ENCODE measurements around the gene CARD8.
"Not testable (repeated sequence)": the region's sequence is repeated elsewhere in the genome, so short reads cannot be mapped to it uniquely, and the experiment has no call there.

The CARD8 gene

DNA sequence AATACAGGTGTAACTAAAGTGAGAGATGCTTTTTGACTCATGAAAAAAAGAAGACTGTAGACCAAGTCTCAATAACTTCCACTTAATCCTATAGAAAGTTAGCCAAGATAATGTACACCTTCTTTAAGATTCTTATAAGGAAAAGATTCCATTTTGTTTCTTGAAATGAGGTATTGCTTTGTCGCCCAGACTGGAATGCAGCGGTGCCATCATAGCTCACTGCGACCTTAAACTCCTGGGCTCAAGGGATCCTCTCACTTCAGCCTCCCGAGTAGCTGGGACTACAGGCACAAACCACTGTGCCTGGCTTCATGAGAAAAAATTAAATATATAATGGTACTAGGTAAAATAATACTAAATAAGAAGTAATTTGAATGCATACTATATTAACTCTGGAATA is 3.3 kb upstream of the CARD8 start:
- DNase-seq = not testable (repeated sequence)

DNA sequence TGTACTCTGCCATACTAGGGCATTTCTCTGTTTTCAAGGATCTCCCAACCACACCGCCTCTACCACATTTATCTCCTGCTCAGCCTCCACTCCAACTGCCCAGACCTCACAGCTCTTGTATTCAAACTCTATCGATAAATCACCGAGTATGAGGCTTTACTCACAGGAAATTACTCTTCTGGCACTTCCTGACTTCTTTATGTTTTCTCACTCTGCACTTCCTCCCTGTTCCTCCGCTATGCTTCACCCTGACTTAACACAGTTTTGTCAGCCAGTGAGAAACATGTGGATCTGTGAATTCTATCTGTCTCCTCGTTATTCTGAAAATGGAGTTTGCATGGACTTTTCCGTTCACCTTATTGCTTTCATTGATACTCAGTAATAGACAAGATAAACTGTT is 2.6 kb upstream of the CARD8 start:
- no peak for DNase-seq

DNA sequence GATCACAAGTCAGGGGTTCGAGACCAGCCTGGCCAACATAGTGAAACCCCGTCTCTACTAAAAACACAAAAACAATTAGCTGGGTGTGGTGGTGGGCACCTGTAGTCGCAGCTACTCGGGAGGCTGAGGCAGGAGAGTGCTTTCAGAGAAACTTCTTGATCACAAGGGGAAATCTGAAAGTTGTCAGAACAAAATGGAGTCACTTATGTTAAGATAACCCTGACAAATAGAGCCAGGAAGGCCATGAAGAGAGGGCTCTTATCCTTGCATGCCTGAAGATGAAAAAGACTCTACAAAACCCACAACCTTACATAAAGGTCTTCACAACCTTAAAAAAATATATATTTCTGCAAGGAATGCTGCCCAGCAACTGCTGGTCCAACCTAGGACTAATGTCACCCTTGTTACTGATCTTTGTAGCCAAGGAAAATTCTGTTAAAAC is 1.2 kb downstream of the CARD8 start:
- DNase-seq = no peak

DNA sequence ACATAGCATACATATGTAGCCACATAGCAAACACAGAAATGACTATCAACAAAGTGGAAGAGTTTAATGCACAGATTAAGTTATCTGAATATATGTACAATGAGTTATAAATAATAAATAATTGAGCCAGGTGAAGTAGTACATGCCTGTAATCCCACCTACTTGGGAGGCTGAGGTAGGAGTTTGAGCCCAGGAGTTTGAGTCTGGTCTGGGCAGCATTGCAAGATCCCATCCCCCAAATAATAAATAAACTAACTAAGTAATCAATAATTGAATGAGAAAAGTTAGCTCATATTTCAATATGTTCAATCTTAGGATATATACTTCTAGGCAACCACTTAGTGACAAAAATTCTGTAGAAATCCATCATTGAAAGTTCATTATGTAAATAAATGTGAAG is 1.7 kb downstream of the CARD8 start:
- DNase-seq = no peak

DNA sequence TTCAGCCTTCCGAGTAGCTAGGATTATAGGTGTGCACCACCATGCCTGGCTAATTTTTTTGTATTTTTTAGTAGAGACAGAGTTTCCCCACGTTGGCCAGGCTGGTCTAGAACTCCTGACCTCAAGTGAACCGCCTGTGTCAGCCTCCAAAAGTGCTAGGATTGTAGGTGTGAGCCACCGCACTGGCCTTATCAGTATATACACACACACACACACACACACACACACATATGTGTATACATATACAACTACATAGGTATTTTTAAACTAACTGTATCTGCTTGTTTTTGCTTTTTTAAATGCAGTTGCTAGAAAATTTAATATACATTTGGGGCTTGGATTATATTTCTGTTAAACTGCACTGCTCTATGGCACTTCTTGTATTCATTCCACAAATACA is 3.1 kb downstream of the CARD8 start:
- DNase-seq = no peak

DNA sequence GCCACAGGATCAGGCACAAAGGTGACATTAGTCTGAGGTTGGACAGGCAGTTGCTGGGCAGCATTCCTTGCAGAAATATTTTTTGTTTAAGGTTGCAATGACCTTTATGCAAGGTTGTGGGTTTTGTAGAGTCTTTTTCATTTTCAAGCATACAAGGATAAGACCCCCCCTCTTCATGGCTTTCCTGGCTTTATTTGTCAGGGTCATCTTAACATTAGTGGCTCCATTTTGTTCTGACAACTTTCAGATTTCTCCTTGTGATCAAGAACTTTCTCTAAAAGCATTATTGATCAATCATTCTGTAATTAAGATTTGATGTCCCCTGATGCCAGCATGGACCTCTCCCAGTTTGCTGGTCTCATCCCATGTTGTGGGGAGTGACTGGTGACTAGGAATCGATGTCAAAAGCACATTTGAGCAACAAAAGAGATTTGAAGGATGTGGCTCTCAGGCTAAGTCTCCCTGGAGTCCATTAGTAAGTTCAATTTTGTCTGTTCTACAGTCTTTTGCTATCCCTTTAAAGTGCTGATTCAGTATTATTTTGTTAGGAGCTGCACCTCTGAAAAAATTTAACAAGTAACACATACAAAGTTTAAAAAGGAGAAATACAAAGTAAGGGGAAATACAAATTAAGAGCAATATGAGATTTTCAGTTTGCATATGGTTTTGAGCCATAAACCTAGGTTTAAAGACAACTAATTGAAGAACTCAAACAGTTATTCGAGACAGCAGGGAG is 5.3 kb downstream of the CARD8 start:
- DNase-seq = no peak

DNA sequence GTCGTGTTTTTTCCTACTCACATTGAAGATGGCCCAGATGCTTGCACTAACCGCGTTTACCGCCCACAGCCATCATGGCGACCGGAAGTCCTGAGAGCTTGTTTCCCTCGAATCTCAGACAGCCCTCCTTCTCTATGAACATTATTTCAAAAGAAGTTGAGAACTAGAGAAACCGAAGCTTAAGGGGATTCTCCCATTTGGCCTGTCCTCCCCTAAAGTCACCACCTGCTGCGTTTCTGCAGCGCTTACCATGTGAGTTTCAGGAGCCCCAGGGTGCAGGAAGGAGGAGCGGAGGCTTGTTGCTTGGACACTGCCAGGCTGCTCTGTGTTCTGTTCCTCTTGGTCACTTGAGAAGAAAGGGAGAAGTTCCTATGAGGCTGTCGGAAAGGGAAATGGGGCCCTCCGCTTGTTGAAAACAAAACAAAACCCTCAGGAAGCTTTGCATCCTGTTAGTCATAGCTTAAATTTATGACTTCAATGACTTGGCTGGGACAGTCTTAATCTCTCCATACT is 6.2 kb downstream of the CARD8 start:
- no peak for DNase-seq

DNA sequence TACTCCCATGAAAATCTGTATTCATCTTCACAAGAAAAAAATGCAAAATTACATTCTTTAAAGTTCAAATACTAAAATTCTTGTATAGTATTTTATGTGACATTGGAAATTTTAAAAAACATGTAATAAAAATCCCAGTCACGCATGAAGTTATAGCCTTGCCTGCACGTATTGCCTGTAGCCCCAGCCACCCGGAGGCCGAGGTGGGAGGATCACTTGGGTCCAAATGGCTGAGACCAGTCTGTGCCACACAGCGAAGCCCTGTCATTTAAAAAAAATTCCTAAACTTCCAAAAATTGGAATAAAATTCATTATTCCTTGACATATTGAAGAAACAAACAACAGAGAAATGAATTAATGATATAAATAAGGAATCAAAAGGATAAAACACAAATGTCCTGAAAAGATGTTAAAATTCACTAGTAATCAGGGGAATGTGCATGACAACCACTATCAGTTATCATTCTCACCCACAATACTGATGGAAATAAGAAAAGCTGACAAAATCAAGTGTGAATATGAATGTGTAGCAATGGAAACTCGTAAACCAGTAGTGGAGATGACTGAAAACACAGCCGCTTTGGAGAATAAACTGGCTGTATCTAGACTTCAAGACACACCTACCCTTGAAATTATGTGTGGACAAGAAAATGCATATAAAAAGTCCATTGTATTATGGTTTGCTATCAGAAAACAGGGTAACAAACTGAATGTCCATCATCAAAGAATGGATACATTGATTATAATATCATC is 7.5 kb downstream of the CARD8 start:
- DNase-seq = no peak

DNA sequence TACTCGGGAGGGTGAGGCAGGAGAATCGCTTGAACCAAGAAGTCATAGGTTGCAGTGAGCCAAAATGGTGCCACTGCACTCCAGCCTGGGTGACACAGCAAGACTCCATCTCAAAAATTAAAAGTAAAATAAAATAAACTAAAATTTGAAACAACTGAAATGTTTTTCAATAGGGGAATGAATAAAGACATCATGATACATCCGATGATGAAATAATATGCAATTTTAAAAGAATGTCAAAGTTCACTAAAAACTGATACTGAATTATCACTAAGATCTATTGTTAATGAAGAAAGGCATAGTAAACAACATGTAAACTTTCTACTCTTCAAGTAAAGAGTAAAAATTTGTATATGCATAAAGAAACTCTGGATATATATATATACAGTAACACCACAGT is 8.5 kb downstream of the CARD8 start:
- DNase-seq = no peak

DNA sequence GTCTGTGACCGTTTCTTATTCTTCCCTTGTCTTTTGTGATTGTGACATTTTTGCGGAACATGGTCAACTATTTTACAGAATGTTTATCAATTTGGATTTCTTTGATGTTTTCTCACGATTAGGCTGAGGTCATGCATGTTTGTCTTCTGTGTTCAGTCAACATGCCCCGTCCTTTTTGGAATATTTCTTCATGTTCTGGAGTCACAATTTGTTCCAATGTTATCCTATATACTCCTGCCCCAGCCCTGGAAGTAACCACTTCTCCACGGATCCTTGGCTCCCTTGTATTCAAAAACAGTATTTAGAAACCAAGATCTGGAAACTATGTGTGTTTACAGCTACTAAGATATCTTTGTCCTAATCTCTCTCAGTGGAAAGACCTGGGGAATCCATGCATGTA is 9.6 kb downstream of the CARD8 start:
- no peak for DNase-seq

DNA sequence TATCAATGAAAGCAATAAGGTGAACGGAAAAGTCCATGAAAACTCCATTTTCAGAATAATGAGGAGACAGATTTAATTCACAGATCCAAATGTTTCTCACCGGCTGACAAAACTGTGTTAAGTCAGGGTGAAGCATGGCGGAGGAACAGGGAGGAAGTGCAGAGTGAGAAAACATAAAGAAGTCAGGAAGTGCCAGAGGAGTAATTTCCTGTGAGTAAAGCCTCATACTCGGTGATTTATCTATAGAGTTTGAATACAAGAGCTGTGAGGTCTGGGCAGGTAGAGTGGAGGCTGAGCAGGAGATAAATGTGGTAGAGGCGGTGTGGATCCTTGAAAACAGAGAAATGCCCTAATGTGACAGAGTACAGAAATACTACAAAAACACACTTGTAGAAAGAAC is 11.4 kb downstream of the CARD8 start:
- no peak for DNase-seq

DNA sequence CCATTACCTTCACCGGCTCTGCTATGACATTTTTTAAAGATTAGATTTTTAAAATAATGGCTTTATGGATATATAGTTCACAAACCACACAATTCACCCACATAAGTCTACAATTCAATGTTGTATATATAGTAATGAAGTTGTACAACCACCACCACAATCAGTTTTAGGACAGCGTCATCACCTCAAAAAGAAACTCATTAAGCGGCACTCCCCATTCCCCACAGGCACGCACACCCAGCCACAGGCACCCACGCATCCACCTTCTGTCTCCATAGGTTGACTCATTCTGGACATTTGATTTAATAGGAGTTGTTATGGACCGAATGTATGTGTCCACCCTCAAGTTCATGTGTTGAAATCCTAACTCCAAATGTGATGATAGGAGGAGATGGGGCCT is 13.9 kb downstream of the CARD8 start:
- not testable (repeated sequence) for DNase-seq

DNA sequence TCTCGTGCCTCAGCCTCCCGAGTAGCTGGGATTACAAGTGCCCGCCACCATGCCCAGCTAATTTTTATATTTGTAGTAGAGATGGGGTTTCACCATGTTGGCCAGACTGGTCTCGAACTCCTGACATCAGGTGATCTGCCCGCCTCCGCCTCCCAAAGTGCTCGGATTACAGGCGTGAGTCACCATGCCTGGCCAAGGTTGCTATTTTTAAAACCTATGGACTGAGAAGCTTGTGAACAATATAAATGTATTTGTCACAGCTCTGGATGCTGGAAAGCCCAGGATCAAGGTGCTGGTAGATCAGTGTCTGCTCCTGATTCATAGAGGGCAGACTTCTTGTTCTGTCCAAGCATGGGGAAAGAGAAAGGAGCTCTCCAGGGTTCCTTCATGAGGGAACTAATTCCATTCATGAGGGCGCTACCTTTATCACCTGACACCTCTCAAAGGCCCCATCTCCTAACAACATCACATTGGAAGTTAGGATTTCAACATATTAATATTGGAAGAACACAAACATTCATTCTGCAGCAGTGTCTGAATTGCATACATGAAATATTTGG is 16.1 kb downstream of the CARD8 start:
- no peak for DNase-seq

DNA sequence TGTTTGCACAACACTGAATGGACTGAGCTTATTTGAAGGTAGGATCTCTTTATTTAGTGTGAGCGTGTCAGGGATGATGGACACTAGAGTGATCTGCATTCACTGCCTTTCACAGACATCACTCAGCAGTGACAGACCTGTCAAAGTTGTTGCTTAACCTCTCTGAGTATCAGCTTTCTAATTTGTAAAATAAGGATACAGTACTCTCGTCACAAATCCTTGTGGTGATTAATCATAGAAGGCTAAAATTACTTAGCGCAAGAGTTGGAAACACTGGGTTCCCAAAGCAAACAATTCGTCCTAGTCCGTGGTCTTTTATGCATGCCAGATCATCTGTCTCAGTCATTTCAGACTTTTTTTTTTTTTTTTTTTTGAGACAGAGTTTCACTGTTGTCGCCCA is 16.6 kb downstream of the CARD8 start:
- DNase-seq = no peak

DNA sequence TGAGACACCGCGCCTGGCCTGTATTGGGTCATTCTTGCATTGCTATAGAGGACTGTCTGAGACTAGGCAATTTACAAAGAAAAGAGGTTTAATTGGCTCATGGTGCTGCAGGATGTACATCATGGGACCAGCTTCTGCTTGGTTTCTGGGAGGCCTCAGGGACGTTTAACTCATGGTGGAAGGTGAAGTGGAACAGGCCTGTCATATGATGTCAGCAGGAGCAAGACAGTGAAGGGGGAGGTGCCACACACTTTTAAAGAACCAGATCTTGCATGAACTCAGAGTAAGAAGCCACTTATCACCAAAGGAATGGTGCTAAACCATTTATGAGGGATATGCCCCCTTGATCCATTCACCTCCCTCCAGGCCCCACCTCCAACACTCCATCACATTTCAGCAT is 18.7 kb downstream of the CARD8 start:
- DNase-seq = no peak

DNA sequence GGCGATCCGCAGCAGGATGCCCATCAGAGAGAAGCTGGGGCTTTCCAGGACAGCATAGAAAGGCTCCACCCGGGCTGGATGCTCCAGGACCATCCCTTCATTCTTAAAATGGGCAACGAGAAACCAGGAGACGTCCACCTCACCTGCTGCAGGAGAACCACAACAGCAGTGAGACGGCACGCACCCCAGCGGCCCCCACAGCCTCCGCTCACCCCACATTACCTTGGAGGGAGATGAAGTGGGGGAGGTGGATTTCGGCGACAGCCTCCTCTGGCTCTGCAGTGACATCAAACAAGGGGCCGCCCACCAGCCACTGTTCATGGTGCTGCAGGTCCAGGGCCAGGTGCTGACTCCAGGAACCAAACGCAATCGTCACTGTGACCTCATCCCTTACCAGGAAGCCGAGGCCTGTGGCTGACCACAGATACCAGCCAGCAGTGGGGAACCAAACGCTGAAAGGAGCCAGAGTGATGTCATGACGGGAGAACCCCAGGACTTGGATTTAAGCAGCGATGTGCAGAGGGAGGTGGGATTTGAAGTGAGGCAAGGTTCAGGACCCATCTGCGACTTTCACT is 25.1 kb downstream of the CARD8 start:
- DNase-seq = no peak

DNA sequence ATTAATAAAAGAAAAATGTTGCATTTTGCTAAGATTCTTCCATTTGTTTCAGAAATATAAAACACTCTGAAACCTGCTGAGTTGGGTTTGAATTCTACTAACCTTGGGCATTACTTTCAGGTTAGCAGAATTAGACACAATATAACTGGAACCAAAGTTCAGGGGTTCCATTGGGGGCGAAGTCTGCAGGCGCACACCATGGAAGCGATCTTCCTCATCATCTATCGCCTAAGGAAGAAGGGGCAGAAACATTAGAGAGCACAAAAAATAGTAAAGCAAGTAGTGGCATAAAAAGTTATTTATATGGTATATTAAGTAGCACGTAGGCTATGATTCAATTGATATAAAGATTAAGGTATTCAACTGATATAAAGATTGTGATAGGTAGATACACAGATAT is 34.1 kb downstream of the CARD8 start:
- no peak for DNase-seq

DNA sequence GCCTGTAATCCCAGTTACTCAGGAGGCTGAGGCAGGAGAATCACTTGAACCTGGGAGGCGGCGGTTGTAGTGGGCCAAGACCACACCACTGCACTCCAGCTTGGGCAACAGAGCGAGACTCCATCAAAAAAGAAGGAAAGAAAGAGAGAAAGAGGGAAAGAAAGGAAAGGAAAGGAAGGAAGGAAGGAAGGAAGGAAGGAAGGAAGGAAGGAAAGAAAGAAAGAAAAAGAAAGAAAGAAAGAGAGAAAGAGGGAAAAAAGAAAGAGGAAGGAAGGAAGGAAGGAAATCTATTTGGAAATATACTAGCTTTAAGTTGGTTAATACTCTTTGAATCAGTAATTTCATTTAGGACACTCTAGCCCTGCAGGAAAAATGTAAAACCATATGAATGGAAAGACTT is 34.9 kb downstream of the CARD8 start:
- DNase-seq = not testable (repeated sequence)

DNA sequence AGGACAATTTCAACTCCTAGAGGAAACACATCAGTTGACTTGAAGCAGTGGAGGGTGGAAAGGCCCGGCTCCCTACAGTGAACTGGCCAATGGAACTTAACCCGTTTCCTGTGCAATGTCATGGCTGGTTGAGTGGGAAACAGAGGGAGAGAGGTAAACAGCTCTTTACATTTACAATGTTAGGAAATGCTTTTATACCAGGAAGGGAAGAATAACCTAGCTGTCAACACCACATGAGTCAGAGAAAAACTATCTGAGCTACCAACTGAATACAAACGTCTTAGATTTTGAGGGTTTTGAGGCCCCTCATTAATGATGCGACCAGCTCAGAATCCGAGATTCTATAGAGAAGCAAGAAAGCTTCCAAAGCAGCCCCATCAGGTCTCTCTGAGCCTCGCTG is 36.7 kb downstream of the CARD8 start:
- no peak for DNase-seq

DNA sequence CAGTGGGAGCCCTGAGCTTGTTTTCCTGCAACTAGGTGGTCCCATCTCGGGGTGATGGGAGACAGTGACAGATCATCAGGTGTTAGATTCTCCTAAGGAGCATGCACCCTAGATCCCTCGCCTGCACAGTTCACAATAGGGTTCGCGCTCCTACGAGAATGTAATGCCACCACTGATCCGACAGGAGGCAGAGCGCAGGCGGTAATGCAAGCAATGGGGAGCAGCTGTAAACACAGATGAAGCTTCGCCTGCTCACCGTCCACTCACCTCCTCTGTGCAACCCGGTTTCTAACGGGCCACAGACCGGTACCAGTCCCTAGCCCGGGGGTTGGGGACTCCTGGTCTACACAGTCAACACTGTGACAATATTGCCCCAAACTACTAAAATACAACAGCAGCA is 38.8 kb downstream of the CARD8 start:
- no peak for DNase-seq

DNA sequence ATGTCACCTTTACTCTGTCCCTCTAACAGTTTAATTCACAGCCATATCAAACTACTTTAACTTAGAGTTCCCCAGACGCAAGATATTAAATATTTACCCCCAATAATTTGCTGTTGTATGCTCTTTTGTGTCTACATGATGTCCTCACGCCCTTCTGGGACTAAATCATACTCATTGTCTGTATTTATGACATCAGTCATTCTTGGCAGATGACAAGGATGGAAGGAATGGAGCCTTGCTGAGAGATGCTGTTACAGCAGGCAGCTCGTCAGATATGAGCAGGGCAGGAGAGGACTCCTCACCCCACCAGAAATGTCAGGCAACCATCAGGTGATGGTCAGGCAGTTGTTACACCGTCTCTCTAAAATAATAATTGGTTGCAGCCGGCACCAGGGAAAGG is 41.8 kb downstream of the CARD8 start:
- no peak for DNase-seq

DNA sequence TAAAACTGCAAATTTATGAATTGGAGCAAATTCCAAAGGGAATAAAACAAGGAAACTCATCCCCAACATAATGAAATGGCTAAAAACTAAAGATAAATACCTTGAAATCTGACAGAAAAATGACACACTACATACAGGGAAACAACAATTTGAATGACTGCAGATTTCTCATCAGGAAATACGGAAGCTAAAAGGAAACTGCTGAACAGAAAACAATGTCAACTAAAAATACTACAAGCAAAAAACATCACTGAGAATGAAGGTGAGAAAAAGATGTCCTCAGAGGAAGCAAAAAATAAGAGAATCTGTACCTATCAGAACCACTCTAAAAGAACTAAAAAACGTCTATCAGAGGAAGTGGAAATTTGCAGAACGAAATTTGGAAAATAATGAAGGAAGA is 45.7 kb downstream of the CARD8 start:
- no peak for DNase-seq

DNA sequence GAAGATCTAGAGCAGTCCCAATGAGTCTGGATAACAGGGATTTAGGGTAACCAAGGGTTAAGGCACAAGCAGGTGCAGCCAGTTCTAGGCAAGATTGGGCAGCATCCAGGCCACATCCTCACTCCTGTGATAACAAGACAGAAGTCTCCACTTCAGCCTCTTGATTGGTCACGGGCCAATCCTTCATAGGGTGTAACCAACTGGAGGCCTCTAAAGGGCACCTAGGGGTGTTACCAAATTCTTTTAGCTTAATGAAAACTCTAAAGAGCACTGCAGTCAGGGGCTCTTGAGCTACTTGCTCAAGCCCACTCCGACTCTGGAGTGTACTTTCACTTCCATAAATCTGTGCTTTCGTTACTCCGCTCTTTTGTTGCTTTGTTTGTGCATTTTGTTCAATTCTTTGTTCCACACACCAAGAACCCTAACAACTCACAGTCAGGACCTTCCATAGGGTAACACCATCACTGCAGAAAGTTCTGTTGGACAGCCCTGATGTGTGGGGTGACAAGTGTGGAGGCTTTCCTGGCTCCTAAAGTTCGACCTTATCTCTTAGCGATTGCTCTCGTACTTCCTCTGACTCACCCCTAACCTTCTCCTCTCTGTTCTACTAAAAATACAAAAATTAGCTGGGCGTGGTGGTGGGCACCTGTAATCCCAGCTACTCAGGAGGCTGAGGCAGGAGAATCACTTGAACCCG is 49.2 kb downstream of the CARD8 start:
- DNase-seq = no peak

All from eye (tissue), 1 donor.